Epidermal melanocyte (primary cell): ENCODE measurements around the gene PAWR.

Experiments
- DNase-seq: peaks from one replicate; pipeline ENCODE4 v3.0.0; 2011; ENCODE audit warnings: low spot score; ENCODE audit not compliant: insufficient read length

The PAWR gene

GRCh38 chr12:79690638-79691510 lies at the start of gene PAWR:
PAWR (minus strand) TSS chr12:79690964; CDS start chr12:79690244, 720 bp downstream.
- peak; percentile 38 for DNase-seq

GRCh38 chr12:79737875-79738718 lies 47.3 kb upstream of the PAWR start:
- DNase-seq: peak; percentile 42

GRCh38 chr12:79732638-79733037 lies 41.9 kb upstream of the PAWR start:
- DNase-seq: no peak

- DNase-seq: no peak
Measured at GRCh38 chr12:79725987-79726386, 35.2 kb upstream of the PAWR start.

- DNase-seq: no peak
Measured at GRCh38 chr12:79717006-79717405, 26.2 kb upstream of the PAWR start.

- no peak for DNase-seq
Measured at GRCh38 chr12:79715308-79715707, 24.5 kb upstream of the PAWR start.

- DNase-seq: no peak
Measured at GRCh38 chr12:79710707-79711483, 20.1 kb upstream of the PAWR start.

GRCh38 chr12:79707830-79708229 lies 17.1 kb upstream of the PAWR start:
- no peak for DNase-seq

GRCh38 chr12:79706676-79707075 lies 15.9 kb upstream of the PAWR start:
- no peak for DNase-seq

- DNase-seq: no peak
Measured at GRCh38 chr12:79706156-79706555, 15.4 kb upstream of the PAWR start.

- no peak for DNase-seq
Measured at GRCh38 chr12:79698966-79699365, 8.2 kb upstream of the PAWR start.

- DNase-seq: no peak
Measured at GRCh38 chr12:79696416-79696815, 5.7 kb upstream of the PAWR start.

- DNase-seq: no peak
Measured at GRCh38 chr12:79692860-79693577, 2.3 kb upstream of the PAWR start.

- DNase-seq: no peak
Measured at GRCh38 chr12:79691511-79692248, 916 bp upstream of the PAWR start.

- DNase-seq: no peak
Measured at GRCh38 chr12:79690142-79690637, 574 bp downstream of the PAWR start.

- DNase-seq: no peak
Measured at GRCh38 chr12:79689477-79690141, 1.2 kb downstream of the PAWR start.

- DNase-seq: no peak
Measured at GRCh38 chr12:79689061-79689476, 1.7 kb downstream of the PAWR start.

- no peak for DNase-seq
Measured at GRCh38 chr12:79688376-79689060, 2.2 kb downstream of the PAWR start.

- DNase-seq: no peak
Measured at GRCh38 chr12:79687711-79688260, 3.0 kb downstream of the PAWR start.
